Measurements from ENCODE around the gene IL1RAPL2.

Gene IL1RAPL2

DNA sequence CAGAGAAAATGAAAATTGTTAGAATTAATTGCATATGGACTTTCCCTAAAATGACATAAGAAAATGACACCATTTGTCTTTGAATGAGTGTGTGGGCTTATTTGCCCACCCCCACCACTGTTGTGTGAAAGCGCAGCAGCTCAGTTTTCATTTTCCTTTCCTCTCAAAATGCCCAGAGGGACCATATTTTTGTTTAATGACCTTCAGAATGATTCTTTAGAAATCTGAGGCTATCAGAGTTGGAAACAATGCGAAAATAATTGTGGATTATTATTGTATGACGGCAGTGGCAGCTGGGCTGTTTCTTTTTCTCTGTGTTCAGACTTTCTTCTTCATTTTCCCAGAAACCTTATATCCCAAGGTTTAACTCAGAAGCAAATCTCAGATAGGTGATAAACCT lies 699.1 kb downstream of the IL1RAPL2 start:
- no peaks in the 10 kb centered on the region for H3K27me3 ChIP-seq (replicated peaks; ENCODE audit: control insufficient read depth, insufficient read depth, low read length)
- no peaks in the 10 kb centered on the region for H3K36me3 ChIP-seq (ENCODE audit: control insufficient read depth, insufficient read depth, low read length)
- TF ChIP-seq, protein P1, sequence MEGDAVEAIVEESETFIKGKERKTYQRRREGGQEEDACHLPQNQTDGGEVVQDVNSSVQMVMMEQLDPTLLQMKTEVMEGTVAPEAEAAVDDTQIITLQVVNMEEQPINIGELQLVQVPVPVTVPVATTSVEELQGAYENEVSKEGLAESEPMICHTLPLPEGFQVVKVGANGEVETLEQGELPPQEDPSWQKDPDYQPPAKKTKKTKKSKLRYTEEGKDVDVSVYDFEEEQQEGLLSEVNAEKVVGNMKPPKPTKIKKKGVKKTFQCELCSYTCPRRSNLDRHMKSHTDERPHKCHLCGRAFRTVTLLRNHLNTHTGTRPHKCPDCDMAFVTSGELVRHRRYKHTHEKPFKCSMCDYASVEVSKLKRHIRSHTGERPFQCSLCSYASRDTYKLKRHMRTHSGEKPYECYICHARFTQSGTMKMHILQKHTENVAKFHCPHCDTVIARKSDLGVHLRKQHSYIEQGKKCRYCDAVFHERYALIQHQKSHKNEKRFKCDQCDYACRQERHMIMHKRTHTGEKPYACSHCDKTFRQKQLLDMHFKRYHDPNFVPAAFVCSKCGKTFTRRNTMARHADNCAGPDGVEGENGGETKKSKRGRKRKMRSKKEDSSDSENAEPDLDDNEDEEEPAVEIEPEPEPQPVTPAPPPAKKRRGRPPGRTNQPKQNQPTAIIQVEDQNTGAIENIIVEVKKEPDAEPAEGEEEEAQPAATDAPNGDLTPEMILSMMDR (IDR thresholded peaks at IDR 0.05; ENCODE audit: insufficient read depth, low read length, poor library complexity, severe bottlenecking) = no peak
- DNase-seq (ENCODE audit: extremely low read depth, insufficient read length) = no peak
- H3K4me3 ChIP-seq (replicated peaks; ENCODE audit: low read depth, low read length) = no peak overlapping the region

DNA sequence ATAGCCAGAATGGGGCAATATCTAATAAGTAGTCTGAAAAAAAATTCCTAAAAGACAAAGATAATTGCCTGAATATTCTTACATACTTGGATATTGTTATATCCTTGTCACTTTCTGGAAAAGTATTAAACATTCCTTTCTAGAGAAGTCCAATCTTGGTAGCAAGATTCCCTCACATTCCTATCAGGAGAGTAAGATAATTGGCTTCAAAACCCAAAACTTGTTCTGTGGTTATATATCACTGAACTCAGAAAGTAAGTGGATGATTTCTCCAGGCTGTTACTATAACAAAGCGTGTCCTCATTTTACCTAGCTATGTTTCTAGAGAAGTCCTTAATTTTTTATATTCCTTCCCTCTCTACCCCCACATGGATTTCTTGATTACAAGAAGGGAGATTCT lies 700.5 kb downstream of the IL1RAPL2 start:
- H3K27me3 ChIP-seq (replicated peaks; ENCODE audit: control insufficient read depth, insufficient read depth, low read length) = no peaks in the 10 kb centered on the region
- TF ChIP-seq, protein P1 (IDR thresholded peaks at IDR 0.05; ENCODE audit: insufficient read depth, low read length, poor library complexity, severe bottlenecking) = no peak
- H3K4me3 ChIP-seq (replicated peaks; ENCODE audit: low read depth, low read length) = no peak overlapping the region
- no peaks in the 10 kb centered on the region for H3K36me3 ChIP-seq (ENCODE audit: control insufficient read depth, insufficient read depth, low read length)
- DNase-seq (ENCODE audit: extremely low read depth, insufficient read length) = no peak

DNA sequence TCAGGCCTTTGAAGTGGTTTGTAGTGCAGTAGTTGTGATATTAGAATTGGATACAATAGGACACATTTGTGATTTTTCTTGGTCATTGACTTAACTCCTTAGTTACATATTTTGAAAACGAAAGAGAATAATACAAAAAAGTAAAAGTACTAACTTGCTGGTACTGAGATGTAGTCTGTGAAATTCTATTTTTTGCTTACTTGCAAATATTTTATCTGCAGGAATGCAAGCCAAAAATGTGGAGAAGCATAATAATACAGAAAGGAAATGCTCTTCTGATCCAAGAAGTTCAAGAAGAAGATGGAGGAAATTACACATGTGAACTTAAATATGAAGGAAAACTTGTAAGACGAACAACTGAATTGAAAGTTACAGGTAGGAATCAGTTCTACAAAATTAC lies 701.2 kb downstream of the IL1RAPL2 start:
- Histone ChIP-seq H3K27me3 (replicated peaks; ENCODE audit: control insufficient read depth, insufficient read depth, low read length) (no peaks in the 10 kb centered on the region), H3K4me3 (replicated peaks; ENCODE audit: low read depth, low read length) (no peak overlapping the region), H3K36me3 (ENCODE audit: control insufficient read depth, insufficient read depth, low read length) (no peaks in the 10 kb centered on the region)
- no peak for DNase-seq (ENCODE audit: extremely low read depth, insufficient read length)
- TF ChIP-seq, protein P1 (IDR thresholded peaks at IDR 0.05; ENCODE audit: insufficient read depth, low read length, poor library complexity, severe bottlenecking) = no peak

DNA sequence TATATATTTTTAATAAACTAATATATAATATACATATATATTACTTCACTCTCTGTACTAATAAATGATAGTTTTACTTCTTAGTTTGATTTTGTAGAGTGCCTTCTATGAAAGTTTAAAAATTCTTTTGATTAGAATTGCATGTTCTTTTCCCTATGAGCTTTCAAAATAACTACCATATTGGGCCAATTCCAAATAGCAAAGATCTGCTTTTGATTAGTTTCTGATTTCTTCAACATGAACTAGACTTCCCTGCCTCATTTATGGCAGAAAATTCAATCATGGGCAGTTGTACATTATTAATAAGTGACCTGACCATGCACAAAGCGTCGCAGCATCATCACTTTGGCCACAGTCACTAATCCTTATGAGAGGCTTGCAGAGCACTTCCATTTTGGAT lies 703.4 kb downstream of the IL1RAPL2 start:
- Histone ChIP-seq H3K4me3 (replicated peaks; ENCODE audit: low read depth, low read length) (no peak overlapping the region), H3K27me3 (replicated peaks; ENCODE audit: control insufficient read depth, insufficient read depth, low read length) (no peaks in the 10 kb centered on the region), H3K36me3 (ENCODE audit: control insufficient read depth, insufficient read depth, low read length) (no peaks in the 10 kb centered on the region)
- no peak for DNase-seq (ENCODE audit: extremely low read depth, insufficient read length)
- TF ChIP-seq, protein P1 (IDR thresholded peaks at IDR 0.05; ENCODE audit: insufficient read depth, low read length, poor library complexity, severe bottlenecking) = no peak

DNA sequence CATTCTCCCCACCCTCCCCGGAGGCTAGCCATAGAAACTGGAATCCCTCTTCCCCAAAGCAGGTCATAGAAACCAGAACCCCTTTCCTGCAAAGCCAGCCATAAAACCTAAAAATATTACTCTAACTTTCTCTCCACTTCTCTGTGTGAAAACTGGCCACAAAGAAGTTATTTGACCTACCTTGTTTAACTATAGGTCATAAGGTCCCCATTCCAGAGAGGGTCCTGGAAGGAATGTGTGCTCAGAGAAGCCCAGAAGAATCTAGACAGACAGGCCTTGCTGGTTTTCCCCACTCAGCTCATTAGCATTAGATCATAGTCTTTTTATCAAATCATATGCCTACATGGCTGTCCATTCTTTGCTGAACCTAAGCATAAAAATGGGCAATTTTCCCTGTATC lies 707.3 kb downstream of the IL1RAPL2 start:
- Histone ChIP-seq H3K4me3 (replicated peaks; ENCODE audit: low read depth, low read length) (no peak overlapping the region), H3K36me3 (ENCODE audit: control insufficient read depth, insufficient read depth, low read length) (no peaks in the 10 kb centered on the region), H3K27me3 (replicated peaks; ENCODE audit: control insufficient read depth, insufficient read depth, low read length) (no peaks in the 10 kb centered on the region)
- TF ChIP-seq, protein P1 (IDR thresholded peaks at IDR 0.05; ENCODE audit: insufficient read depth, low read length, poor library complexity, severe bottlenecking) = no peak
- no peak for DNase-seq (ENCODE audit: extremely low read depth, insufficient read length)

DNA sequence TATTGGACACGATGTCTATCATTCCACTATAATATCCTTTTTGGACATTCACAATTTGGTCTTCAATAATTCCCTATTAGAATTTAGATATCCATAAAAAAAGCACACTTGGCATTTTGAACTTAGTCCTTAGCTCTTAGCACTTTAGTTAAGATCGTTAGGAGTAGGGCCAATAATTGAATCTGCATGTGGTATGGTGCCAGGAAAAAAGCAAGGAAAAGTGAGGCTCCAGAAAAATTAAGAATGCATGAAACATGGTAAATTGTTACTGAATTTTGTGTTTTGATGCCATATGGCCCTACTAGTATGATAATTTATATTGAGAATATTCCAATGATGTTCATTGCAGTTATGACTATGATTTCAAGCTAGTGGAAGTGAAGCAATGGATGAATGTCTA lies 708.1 kb downstream of the IL1RAPL2 start:
- no peak for DNase-seq (ENCODE audit: extremely low read depth, insufficient read length)

More for the DNA sequence above, 708.1 kb downstream of the IL1RAPL2 start:
- TF ChIP-seq, protein P1 (IDR thresholded peaks at IDR 0.05; ENCODE audit: insufficient read depth, low read length, poor library complexity, severe bottlenecking) = no peak
- Histone ChIP-seq H3K4me3 (replicated peaks; ENCODE audit: low read depth, low read length) (no peak overlapping the region), H3K36me3 (ENCODE audit: control insufficient read depth, insufficient read depth, low read length) (no peaks in the 10 kb centered on the region), H3K27me3 (replicated peaks; ENCODE audit: control insufficient read depth, insufficient read depth, low read length) (no peaks in the 10 kb centered on the region)

Data from GM06990 (cell line).